Measurements from ENCODE around the gene PXDN.

GRCh38 chr2:1661891-1662605, 82.3 kb downstream of the PXDN start:
- TF ChIP-seq CTCF (conservative IDR thresholded peaks at IDR 0.05 in 1 of 2, IDR thresholded peaks at IDR 0.05 in 1 of 2; ENCODE audit: extremely low read depth in 1 of 2, insufficient read depth in 1 of 2, low read depth in 1 of 2, low read length in 2 of 2) (no peak), EZH2 (IDR thresholded peaks at IDR 0.05; ENCODE audit: borderline replicate concordance, low read length) (no peak)

Data from mammary epithelial cell (primary cell).